ENCODE measurements around the gene DENND5B. TPM values are rescaled to one million over a fixed set of nuclear protein-coding genes. Genes with fewer than 3 reads are reported as not detected.

The DENND5B gene
- total RNA-seq, 2 experiments from 2014 or later, result 0.32 to 0.48 TPM

DNA sequence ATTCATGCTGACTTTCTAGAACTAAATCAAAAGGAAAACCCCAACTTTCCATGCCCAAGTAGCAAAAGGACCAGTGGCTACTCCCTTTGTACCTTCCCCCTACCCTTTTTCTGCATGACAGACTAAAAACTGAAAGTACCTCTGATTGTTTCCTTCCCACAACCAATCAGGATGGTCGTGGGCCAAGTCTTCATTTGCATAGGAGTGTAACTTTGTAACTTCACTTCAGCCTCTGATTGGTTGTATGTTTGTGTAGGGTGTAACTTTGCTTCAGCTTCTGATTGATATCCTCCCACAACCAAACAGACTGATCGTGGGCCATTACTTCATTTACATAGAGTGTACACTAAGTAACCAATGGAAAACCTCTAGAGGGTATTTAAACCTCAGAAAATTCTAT, 96.5 kb downstream of the DENND5B start:
- POLR2A ChIA-PET, result no interaction called here
- CTCF ChIA-PET, result interaction anchor here (1.1 kb wide), 1 partner anchor 10 kb away, joined by 4 read pairs; no protein-coding TSS in a partner anchor
- ATAC-seq (no peak), DNase-seq (no peak)
- H3K36me3 Mint-ChIP-seq (ENCODE audit: low read depth), result no peaks in the 10 kb centered on the region
- H3K4me1 Mint-ChIP-seq, result no peaks in the 10 kb centered on the region
- H3K4me3 Mint-ChIP-seq, result no peak overlapping the region
- H3K27me3 Mint-ChIP-seq, result peaks cover 8% of the 10 kb centered on the region
- H3K9me3 Mint-ChIP-seq (ENCODE audit: low read depth), result no peaks in the 10 kb centered on the region
- H3K27ac Mint-ChIP-seq, result no peak overlapping the region
- intact Hi-C loops (cut with DNase I, micrococcal nuclease), result no loop called here

DNA sequence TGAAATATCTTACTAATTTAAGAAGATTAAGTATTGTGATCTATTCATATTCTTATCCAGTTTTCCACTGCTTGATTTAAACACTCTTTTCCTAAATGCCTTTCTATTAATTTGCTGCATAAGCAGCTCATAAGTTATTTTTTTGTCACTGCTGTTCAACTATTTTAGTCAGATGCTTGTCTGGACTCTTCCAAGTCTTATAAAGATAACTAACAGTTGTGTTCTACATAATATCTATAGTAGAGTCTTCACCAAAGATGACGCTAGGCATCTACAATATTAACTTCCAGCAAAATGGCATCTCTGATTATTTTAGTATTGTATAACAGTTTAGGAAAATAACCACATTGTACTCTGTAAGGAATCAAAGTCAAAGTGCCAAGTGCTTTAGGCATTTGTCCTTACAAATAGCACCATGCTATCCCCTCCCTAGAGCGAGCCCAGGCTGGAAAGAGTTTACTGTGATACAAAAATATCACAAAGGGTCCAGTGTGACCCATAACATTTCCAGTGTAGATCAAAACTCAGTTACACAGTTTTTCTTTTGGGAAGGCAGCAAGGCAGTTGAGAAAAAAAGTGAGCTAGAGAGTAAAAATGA, 98.2 kb downstream of the DENND5B start:
- CTCF ChIA-PET, result interaction anchor here (0.6 to 1.6 kb wide), 3 partner anchors 17 to 568 kb away, joined by 3 to 4 read pairs (median 4); no protein-coding TSS in a partner anchor

DNA sequence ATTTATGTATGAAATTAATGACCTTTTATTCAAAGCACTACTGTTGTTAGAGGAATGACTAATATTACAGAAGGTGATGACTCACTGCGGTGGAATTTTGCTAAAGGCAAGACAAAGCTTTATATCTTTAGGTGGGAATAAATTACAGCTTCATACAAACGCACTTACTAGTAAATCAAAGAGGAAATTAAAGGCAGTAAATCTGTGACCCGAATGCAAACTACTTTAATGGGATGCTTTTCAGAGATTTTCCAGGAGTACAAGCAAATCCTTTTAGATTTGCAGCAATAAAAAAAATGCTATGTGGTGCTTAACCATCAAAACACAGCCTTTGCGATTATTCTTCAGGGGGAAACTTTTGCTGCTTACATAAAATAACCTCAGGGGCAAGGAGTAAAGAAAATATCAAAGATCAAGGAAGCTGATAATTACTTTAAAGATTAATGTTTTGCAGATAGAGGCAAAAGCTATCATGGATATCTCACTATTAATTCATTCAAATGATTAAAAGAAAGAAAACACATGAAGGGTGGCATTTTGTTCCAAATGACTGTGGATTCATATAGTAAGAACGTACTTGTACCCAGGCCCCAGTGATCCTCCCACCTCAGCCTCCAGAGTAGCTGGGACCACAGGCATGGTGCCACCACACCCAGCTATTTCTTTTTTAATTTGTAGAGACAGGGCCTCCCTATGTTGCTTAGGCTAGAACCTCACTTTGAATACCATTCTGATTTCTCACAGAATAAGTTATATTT, 98.9 kb downstream of the DENND5B start:
- Mint-ChIP-seq H3K4me3 (no peak overlapping the region), H3K36me3 (ENCODE audit: low read depth) (no peaks in the 10 kb centered on the region), H3K9me3 (ENCODE audit: low read depth) (no peaks in the 10 kb centered on the region), H3K27me3 (peaks cover 6% of the 10 kb centered on the region), H3K27ac (no peak overlapping the region), H3K4me1 (no peaks in the 10 kb centered on the region)
- ATAC-seq, result no peak
- ChIA-PET CTCF (interaction anchor here (1.0 to 1.6 kb wide), 2 partner anchors 18 to 568 kb away, joined by 3 to 4 read pairs; no protein-coding TSS in a partner anchor), POLR2A (no interaction called here)
- intact Hi-C loops (cut with DNase I, micrococcal nuclease), result no loop called here
- no peak for DNase-seq

More for the DNA sequence above, 98.2 kb downstream of the DENND5B start:
- DNase-seq (no peak), ATAC-seq (no peak)
- Mint-ChIP-seq H3K27ac (no peak overlapping the region), H3K36me3 (ENCODE audit: low read depth) (no peaks in the 10 kb centered on the region), H3K27me3 (peaks cover 6% of the 10 kb centered on the region), H3K9me3 (ENCODE audit: low read depth) (no peaks in the 10 kb centered on the region), H3K4me3 (no peak overlapping the region), H3K4me1 (no peaks in the 10 kb centered on the region)
- POLR2A ChIA-PET, result no interaction called here
- intact Hi-C loops (cut with DNase I, micrococcal nuclease), result no loop called here

DNA sequence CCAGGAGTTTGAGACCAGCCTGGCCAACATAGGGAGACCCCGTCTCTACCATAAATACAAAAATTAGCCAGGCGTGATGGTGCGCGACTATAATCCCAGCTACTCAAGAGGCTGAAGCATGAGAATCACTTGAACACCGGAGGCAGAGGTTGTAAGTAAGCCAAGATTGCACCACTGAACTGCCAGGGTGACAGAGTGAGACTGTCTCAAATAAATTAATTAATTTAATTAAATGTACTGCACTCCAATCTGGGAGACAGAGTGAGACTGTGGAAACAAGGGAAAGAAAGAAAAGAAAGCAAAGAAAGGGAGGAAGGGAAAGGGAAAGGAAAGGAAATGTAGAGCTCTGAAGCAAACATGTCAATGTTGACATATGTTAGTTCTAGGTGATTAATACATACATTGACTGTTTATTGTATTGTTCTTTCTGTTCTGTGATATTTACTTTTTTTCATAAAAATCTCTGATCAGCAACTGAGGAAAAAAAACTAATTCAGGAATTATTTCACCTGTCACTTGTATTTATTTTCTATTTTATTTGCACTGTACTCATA, 99.6 kb downstream of the DENND5B start:
- Mint-ChIP-seq H3K4me3 (no peak overlapping the region), H3K27me3 (peaks cover 6% of the 10 kb centered on the region), H3K9me3 (ENCODE audit: low read depth) (no peaks in the 10 kb centered on the region), H3K27ac (no peak overlapping the region), H3K4me1 (no peaks in the 10 kb centered on the region), H3K36me3 (ENCODE audit: low read depth) (no peaks in the 10 kb centered on the region)
- ChIA-PET POLR2A (no interaction called here), CTCF (interaction anchor here (1.6 kb wide), 1 partner anchor 19 kb away, joined by 4 read pairs; no protein-coding TSS in a partner anchor)
- no peak for ATAC-seq
- intact Hi-C loops (cut with DNase I, micrococcal nuclease), result no loop called here
- DNase-seq, result no peak

DNA sequence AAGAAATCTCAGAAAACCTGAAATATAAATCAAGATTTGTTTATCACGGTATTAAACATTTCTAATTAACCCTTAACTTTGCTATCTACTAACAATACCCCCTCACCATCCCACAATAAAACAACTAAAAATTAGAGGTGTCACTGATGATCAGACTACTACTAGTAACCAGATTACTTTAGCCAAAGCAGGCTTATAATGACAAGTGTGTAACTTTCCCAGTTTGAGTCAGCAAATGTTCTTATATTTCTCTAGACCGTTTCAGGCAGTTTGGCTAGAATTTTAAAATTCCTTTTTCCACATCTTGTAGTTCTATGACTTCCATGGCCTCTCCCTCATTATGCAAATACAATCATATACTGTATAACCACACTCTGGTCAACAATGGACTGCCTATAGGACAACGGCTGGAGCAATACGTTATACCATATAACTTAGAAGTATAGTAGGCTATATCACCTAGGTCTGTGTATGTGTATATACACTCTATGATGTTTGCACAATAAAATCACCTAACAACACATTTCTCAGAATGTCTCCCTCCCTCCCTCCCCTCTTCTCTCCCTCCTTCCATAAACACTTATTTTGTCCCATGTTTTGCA, 102.1 kb downstream of the DENND5B start:
- intact Hi-C loops (cut with DNase I, micrococcal nuclease), result no loop called here
- ChIA-PET POLR2A (no interaction called here), CTCF (no interaction called here)
- no peak for ATAC-seq
- Mint-ChIP-seq H3K9me3 (ENCODE audit: low read depth) (no peaks in the 10 kb centered on the region), H3K4me1 (no peaks in the 10 kb centered on the region), H3K27me3 (peaks cover 6% of the 10 kb centered on the region), H3K27ac (no peak overlapping the region), H3K4me3 (no peak overlapping the region), H3K36me3 (ENCODE audit: low read depth) (no peaks in the 10 kb centered on the region)
- DNase-seq, result no peak

DNA sequence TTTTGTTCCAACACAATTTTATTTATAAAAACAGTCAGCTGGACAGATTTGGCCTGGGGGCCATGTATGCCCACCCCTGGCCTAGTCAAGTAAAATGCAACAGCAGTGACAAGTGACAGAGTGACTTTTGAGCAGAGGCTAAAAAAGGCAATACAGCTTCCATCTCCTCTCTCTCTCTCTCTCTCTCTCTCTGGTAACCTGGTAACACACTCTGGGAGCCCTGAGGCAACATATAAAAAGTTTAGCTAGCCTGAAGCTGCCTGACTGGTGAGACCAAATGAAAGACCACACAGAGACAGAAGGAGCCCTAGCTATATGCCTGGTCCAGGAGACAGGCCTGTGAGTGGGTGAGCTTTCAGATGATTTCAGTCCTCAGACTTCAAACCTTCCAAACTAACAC, 105.4 kb downstream of the DENND5B start:
- DNase-seq (no peak), ATAC-seq (no peak)
- intact Hi-C loops (cut with DNase I, micrococcal nuclease), result no loop called here
- CTCF ChIA-PET, result interaction anchor here (0.6 kb wide), 1 partner anchor 8 kb away, joined by 3 read pairs; no protein-coding TSS in a partner anchor
- no peaks in the 10 kb centered on the region for H3K4me1 Mint-ChIP-seq
- H3K27me3 Mint-ChIP-seq, result peaks cover 4% of the 10 kb centered on the region
- no peaks in the 10 kb centered on the region for H3K9me3 Mint-ChIP-seq (ENCODE audit: low read depth)
- no peaks in the 10 kb centered on the region for H3K36me3 Mint-ChIP-seq (ENCODE audit: low read depth)
- H3K4me3 Mint-ChIP-seq, result no peak overlapping the region
- no peak overlapping the region for H3K27ac Mint-ChIP-seq
- POLR2A ChIA-PET, result no interaction called here

DNA sequence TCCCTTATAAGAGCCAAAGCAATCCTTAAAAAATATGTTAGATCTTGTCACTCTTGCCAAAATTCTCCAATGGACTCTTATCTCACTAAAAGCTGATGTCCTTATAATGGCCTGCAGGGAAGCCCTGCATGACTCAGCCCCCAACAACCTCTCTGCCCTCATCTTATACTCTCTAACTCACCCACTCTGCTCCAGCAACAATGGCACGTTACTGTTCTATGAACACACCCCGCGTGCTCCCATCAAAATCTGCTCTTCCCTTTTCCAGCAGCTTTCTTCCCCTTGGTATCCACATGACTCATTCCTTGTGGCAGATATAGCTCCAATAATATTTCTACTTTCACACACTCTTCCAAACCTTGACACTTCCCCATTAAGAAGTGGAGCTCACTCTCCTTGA, 108.1 kb downstream of the DENND5B start:
- DNase-seq (no peak), ATAC-seq (no peak)
- H3K36me3 Mint-ChIP-seq (ENCODE audit: low read depth), result no peaks in the 10 kb centered on the region
- no peak overlapping the region for H3K27ac Mint-ChIP-seq
- no peaks in the 10 kb centered on the region for H3K4me1 Mint-ChIP-seq
- ChIA-PET POLR2A (no interaction called here), CTCF (no interaction called here)
- intact Hi-C loops (cut with DNase I, micrococcal nuclease), result no loop called here
- no peaks in the 10 kb centered on the region for H3K27me3 Mint-ChIP-seq
- H3K4me3 Mint-ChIP-seq, result no peak overlapping the region
- no peaks in the 10 kb centered on the region for H3K9me3 Mint-ChIP-seq (ENCODE audit: low read depth)

DNA sequence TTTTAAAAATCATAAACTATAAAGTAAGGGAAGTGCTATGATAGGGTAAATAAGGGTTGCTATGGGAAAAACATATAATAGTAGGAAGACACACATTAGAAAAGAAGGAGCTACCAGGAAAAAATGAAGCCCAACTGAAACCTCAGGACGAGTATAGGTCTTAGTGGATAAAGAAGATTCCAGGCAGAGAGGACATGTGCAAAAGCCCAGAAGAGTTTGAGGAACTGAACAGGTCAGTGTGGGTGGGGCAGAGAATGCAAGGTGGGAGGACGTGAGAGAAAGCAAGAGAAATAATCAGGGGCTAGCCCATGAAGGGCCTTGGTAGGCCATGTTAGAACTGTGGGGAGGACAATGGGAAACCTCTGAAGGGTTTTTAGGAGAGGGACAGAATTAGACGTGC, 109.5 kb downstream of the DENND5B start:
- no peaks in the 10 kb centered on the region for H3K36me3 Mint-ChIP-seq (ENCODE audit: low read depth)
- no peak for ATAC-seq
- DNase-seq, result no peak
- CTCF ChIA-PET, result no interaction called here
- no peaks in the 10 kb centered on the region for H3K27me3 Mint-ChIP-seq
- no peak overlapping the region for H3K27ac Mint-ChIP-seq
- no peak overlapping the region for H3K4me3 Mint-ChIP-seq
- POLR2A ChIA-PET, result no interaction called here
- no peaks in the 10 kb centered on the region for H3K9me3 Mint-ChIP-seq (ENCODE audit: low read depth)
- intact Hi-C loops (cut with DNase I, micrococcal nuclease), result no loop called here
- no peaks in the 10 kb centered on the region for H3K4me1 Mint-ChIP-seq

DNA sequence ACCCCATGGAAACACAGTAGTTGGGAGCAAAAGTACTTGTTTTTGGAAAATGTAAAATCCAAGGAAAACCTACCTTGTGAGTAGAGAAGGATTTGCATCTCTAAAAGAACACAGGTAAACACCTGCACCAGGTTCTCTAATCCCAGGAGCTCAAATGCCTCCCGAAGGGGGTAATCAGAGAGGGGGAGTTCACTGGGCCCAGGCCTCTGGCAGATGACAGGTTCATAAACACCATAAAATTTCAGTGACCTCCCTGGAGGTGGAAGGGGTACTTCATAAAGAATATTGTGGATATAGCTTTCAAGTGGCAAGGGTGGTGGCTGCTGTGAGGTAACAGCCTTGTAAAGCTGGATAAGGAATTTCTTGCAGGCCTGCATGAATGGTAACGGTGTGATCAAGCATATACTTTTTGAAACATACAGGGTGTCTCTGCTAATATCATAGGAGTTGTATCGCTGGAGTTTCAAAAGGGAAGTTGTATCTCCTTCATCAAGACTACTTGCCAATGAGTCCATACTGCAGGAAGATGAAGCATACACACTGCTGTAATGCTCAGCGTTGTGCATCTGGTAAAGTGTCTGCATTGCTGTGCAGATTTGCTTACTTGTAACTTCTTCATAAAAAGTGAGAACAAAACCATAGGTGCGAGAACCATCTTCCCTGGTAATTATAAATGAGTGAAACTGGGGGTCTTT, 111.3 kb downstream of the DENND5B start:
- intact Hi-C loops (cut with DNase I, micrococcal nuclease), result no loop called here
- ATAC-seq, result no peak
- Mint-ChIP-seq H3K4me1 (no peaks in the 10 kb centered on the region), H3K9me3 (ENCODE audit: low read depth) (no peaks in the 10 kb centered on the region), H3K27me3 (no peaks in the 10 kb centered on the region), H3K4me3 (no peak overlapping the region), H3K36me3 (ENCODE audit: low read depth) (no peaks in the 10 kb centered on the region), H3K27ac (no peak overlapping the region)
- CTCF ChIA-PET, result interaction anchor here (0.6 kb wide), 1 partner anchor 152 kb away, joined by 3 read pairs; no protein-coding TSS in a partner anchor
- DNase-seq, result no peak
- POLR2A ChIA-PET, result no interaction called here

DNA sequence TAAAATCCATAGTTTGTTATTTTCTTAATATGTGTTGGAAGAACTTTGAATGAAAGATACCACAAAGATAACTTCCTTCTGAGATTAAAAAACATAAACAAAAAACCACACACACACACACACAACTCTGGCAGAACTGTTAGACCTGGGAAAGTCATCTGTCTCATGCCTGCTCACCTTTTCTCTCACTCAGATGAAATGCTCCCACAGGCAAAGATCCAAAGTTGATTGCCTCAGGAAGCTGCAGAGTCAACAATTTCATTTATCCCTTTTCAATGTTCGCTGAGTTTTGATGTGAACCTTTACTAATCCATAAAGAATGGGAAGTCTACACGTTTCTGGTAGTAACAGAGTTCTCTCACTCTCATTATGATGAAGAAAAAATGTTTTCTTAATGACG, 112.0 kb downstream of the DENND5B start:
- intact Hi-C loops (cut with DNase I, micrococcal nuclease), result no loop called here
- ATAC-seq (no peak), DNase-seq (no peak)
- Mint-ChIP-seq H3K4me3 (no peak overlapping the region), H3K4me1 (no peaks in the 10 kb centered on the region), H3K27me3 (no peaks in the 10 kb centered on the region), H3K27ac (no peak overlapping the region), H3K9me3 (ENCODE audit: low read depth) (no peaks in the 10 kb centered on the region), H3K36me3 (ENCODE audit: low read depth) (no peaks in the 10 kb centered on the region)
- ChIA-PET POLR2A (no interaction called here), CTCF (no interaction called here)

DNA sequence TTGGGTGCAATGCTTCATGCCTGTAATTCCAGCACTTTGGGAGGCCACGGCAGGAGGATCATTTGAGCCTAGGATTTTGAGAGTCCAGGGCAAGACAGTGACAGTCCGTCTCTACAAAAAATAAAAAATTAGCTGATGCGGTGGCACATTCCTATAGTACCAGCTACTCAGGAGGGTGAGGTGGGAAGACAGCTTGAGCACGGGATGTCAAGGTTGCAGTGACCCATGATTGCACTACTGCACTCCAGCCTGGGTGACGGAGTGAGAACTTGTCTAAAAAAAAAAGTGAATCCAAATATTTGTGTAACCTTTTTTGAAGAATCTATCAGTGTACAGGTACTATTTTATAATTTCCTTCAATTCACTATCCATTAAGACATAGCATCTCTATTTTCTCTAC, 112.5 kb downstream of the DENND5B start:
- CTCF ChIA-PET, result no interaction called here
- DNase-seq, result no peak
- no peak for ATAC-seq
- intact Hi-C loops (cut with DNase I, micrococcal nuclease), result no loop called here
- no peaks in the 10 kb centered on the region for H3K36me3 Mint-ChIP-seq (ENCODE audit: low read depth)
- POLR2A ChIA-PET, result no interaction called here
- no peak overlapping the region for H3K27ac Mint-ChIP-seq
- no peak overlapping the region for H3K4me3 Mint-ChIP-seq
- H3K4me1 Mint-ChIP-seq, result no peaks in the 10 kb centered on the region
- no peaks in the 10 kb centered on the region for H3K9me3 Mint-ChIP-seq (ENCODE audit: low read depth)
- H3K27me3 Mint-ChIP-seq, result no peaks in the 10 kb centered on the region
